ENCODE measurements around the gene AKR1C8. TPM values are rescaled to one million over a fixed set of nuclear protein-coding genes. Genes with fewer than 3 reads are reported as not detected.
"Not testable (repeated sequence)": the region's sequence is repeated elsewhere in the genome, so short reads cannot be mapped to it uniquely, and the experiment has no call there.

AKR1C8 gene
- total RNA-seq, 1 donor from 2014 or later = not detected

GRCh38 chr10:5183923-5184322 is 1.0 kb downstream of the AKR1C8 start:
- no peak overlapping the region for H2AFZ ChIP-seq (ENCODE audit: low read depth, low read length)
- H3K4me3 ChIP-seq (ENCODE audit: insufficient read depth, low read depth, low read length) = no peak overlapping the region
- no peak overlapping the region for H3K27ac ChIP-seq (ENCODE audit: low read depth, low read length)
- no peak for TF ChIP-seq EZH2 (IDR thresholded peaks at IDR 0.05; ENCODE audit: insufficient read depth, low read length)
- TF ChIP-seq CTCF (IDR thresholded peaks at IDR 0.05; ENCODE audit: insufficient read depth, low read depth, low read length) = no peak
- H3K79me2 ChIP-seq (ENCODE audit: insufficient read depth, low read length) = no peaks in the 10 kb centered on the region
- H4K20me1 ChIP-seq (ENCODE audit: insufficient read depth, low read length) = no peaks in the 10 kb centered on the region
- H3K36me3 Mint-ChIP-seq (ENCODE audit: low read depth, unreplicated experiment) = no peaks in the 10 kb centered on the region
- H3K4me1 Mint-ChIP-seq (ENCODE audit: low read depth, unreplicated experiment) = no peaks in the 10 kb centered on the region
- peaks cover 2% of the 10 kb centered on the region for H3K9me3 Mint-ChIP-seq (ENCODE audit: unreplicated experiment)
- H3K27me3 ChIP-seq (ENCODE audit: insufficient read depth, low read length) = no peaks in the 10 kb centered on the region
- H3K4me2 ChIP-seq (ENCODE audit: low read length) = no peak overlapping the region
- DNase-seq (ENCODE audit: low read depth) (no peak), FAIRE-seq (no peak)
- H3K27ac Mint-ChIP-seq (ENCODE audit: unreplicated experiment) = no peak overlapping the region
- no peaks in the 10 kb centered on the region for H3K4me1 ChIP-seq (ENCODE audit: insufficient read depth, low read length)
- no peaks in the 10 kb centered on the region for H3K9me3 ChIP-seq (ENCODE audit: insufficient read depth, low read depth, low read length)
- H3K4me3 Mint-ChIP-seq (ENCODE audit: unreplicated experiment) = no peak overlapping the region
- H3K9ac ChIP-seq (ENCODE audit: low read length) = no peak overlapping the region
- H3K27me3 Mint-ChIP-seq (ENCODE audit: low read depth, unreplicated experiment) = peaks cover 2% of the 10 kb centered on the region
- no peaks in the 10 kb centered on the region for H3K36me3 ChIP-seq (ENCODE audit: insufficient read depth, low read length)

GRCh38 chr10:5180503-5180902 is 4.4 kb downstream of the AKR1C8 start:
- FAIRE-seq; H3K9me3 ChIP-seq (ENCODE audit: insufficient read depth, low read depth, low read length); H3K27ac ChIP-seq (ENCODE audit: low read depth, low read length); H3K4me2 ChIP-seq (ENCODE audit: low read length); H3K36me3 Mint-ChIP-seq (ENCODE audit: low read depth, unreplicated experiment); H3K4me1 ChIP-seq (ENCODE audit: insufficient read depth, low read length); H3K9me3 Mint-ChIP-seq (ENCODE audit: unreplicated experiment); H3K4me3 Mint-ChIP-seq (ENCODE audit: unreplicated experiment); H3K27me3 ChIP-seq (ENCODE audit: insufficient read depth, low read length); DNase-seq (ENCODE audit: low read depth); H3K9ac ChIP-seq (ENCODE audit: low read length); H3K27me3 Mint-ChIP-seq (ENCODE audit: low read depth, unreplicated experiment); H3K4me1 Mint-ChIP-seq (ENCODE audit: low read depth, unreplicated experiment); H3K36me3 ChIP-seq (ENCODE audit: insufficient read depth, low read length); H3K4me3 ChIP-seq (ENCODE audit: insufficient read depth, low read depth, low read length); H3K79me2 ChIP-seq (ENCODE audit: insufficient read depth, low read length); H4K20me1 ChIP-seq (ENCODE audit: insufficient read depth, low read length); H3K27ac Mint-ChIP-seq (ENCODE audit: unreplicated experiment); H2AFZ ChIP-seq (ENCODE audit: low read depth, low read length): not testable (repeated sequence)

GRCh38 chr10:5175581-5175980 is 9.4 kb downstream of the AKR1C8 start:
- H3K9me3 ChIP-seq (ENCODE audit: insufficient read depth, low read depth, low read length); H3K27me3 ChIP-seq (ENCODE audit: insufficient read depth, low read length); H3K27ac Mint-ChIP-seq (ENCODE audit: unreplicated experiment); H4K20me1 ChIP-seq (ENCODE audit: insufficient read depth, low read length); H3K27ac ChIP-seq (ENCODE audit: low read depth, low read length); H3K4me3 ChIP-seq (ENCODE audit: insufficient read depth, low read depth, low read length); FAIRE-seq; DNase-seq (ENCODE audit: low read depth); H3K4me3 Mint-ChIP-seq (ENCODE audit: unreplicated experiment); H3K27me3 Mint-ChIP-seq (ENCODE audit: low read depth, unreplicated experiment); H3K4me2 ChIP-seq (ENCODE audit: low read length); H3K36me3 Mint-ChIP-seq (ENCODE audit: low read depth, unreplicated experiment); H3K79me2 ChIP-seq (ENCODE audit: insufficient read depth, low read length); H3K9ac ChIP-seq (ENCODE audit: low read length); H3K9me3 Mint-ChIP-seq (ENCODE audit: unreplicated experiment); H3K4me1 ChIP-seq (ENCODE audit: insufficient read depth, low read length); H2AFZ ChIP-seq (ENCODE audit: low read depth, low read length); H3K4me1 Mint-ChIP-seq (ENCODE audit: low read depth, unreplicated experiment); H3K36me3 ChIP-seq (ENCODE audit: insufficient read depth, low read length): not testable (repeated sequence)
